SIG-M5 (cell line): ENCODE data around the gene RAD51B.

Experiments used
- DNase-seq: peaks from one replicate; lab custom pipeline; 2025; lab: John Stamatoyannopoulos, UW

RAD51B gene

DNA sequence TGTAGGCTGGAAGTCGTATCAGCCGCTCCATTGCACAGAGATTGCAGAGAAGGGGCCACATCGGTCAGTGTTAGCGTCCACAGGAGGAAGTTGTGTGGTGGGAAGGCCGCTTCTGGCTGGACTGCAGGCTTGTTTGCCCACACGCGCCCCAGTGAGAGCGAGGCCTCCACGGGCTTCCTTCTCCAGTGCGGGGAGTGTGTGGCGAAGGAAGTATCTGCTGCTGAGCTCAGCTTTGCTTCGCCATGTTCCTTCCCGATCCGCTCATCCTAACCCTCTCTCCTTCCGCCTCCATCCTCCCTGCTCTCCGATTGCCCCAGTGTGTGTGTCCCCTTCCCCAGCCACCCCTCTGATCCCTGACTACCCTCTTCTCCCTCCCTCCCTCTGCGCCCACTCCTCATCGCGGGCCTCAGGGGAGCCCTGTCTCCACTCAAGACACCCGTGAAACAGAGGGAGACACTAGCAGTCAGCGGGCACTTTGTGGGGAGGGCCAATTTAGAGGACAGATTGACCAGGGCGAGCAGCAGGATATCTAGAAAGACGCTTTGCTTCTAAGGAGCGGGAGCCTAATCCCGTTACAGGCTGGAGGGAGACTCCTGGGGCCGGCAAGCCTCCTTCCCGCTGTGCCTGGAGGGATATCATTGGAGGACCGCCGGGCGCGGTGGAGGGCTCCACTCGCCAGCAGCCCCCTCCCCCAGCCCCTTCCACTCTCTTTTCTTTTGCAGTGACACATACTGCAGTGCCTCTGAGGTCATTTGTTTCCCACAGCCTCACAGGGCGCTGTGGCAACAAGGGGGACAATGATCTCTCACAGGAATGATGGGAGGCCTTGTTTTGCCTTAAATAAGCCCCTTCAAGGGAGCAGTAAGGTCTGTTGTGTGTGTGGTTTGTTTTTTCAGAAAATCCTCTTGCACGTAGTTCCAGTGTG, 544.5 kb downstream of the RAD51B start:
- no peak for DNase-seq

GRCh38 chr14:68364792-68365192, 545.2 kb downstream of the RAD51B start:
- DNase-seq: no peak

DNA sequence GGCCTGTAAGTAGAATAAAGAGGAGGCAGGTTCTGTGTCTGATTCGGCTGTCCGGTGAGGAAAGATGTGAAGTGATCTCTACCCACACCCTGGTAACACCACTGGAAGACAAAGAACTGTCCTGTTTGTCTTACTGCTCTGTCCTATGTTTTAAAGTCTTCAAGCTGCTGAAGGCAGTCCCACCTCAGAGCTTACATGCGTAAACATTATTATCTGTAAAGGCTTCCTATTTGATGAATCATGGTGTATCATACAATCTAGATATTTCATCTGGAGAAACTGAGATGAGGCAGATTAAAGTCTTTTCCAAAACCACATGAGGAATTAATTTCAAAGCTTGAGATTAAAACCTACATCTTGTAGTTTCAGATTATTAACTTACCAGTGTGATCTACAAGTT, 545.6 kb downstream of the RAD51B start:
- no peak for DNase-seq

- no peak for DNase-seq
Measured at GRCh38 chr14:68366656-68367055, 547.1 kb downstream of the RAD51B start.

GRCh38 chr14:68367536-68367935, 548.0 kb downstream of the RAD51B start:
- no peak for DNase-seq

- no peak for DNase-seq
Measured at GRCh38 chr14:68368850-68369249, 549.3 kb downstream of the RAD51B start.

DNA sequence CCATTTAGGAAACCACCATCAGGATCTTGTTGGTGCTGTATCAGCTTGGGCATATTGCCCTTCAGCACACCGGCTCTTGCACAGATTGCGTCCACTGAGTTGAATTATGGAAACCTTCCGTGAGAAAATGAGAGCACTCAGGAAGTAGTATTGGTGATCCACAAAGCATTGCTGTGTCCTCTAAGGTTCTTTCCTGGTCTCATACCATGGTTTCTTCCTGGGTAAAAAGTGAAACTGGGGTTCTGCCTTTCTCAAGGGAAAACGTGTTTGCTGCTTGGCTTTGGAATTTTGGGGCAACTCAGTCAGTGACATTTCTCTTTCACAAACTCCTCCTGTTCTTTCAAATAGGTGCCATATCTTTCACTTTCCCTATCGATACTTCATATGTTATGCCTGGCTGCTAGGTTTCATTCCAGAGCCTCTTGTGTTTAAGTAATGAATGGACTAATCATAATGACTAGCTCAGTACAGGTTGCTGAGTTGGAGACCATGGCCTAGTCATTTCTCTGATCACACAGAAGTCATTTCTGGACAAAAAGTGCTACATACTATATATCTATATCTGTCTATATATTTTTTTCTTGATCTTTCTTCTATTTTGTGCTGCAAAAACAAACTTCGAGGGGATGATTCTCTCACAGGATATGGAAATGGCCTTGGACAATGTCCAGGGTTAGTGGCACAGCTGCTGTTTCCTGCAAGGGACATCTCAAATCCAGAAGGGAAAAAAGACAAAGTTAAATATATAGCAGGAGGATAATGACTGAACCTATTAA, 549.9 kb downstream of the RAD51B start:
- no peak for DNase-seq

DNA sequence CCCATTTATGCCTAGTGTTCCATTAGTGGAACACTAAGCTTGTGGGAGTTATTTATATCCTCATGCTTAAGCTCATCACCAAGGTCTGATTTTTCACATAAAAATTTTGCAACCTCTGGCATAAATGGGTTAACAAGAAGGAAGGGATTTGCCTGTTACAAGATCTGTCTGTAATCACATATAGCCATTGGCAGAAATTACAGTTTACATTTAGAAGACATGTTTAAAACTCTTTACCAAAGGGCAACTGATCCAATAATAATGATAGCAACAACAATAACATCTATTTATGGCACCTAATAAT, 550.4 kb downstream of the RAD51B start:
- DNase-seq: no peak

- no peak for DNase-seq
Measured at GRCh38 chr14:68372368-68372767, 552.8 kb downstream of the RAD51B start.

GRCh38 chr14:68373124-68373646, 553.6 kb downstream of the RAD51B start:
- DNase-seq: no peak

GRCh38 chr14:68373847-68374444, 554.4 kb downstream of the RAD51B start:
- DNase-seq: no peak

GRCh38 chr14:68374682-68375081, 555.1 kb downstream of the RAD51B start:
- DNase-seq: no peak

DNA sequence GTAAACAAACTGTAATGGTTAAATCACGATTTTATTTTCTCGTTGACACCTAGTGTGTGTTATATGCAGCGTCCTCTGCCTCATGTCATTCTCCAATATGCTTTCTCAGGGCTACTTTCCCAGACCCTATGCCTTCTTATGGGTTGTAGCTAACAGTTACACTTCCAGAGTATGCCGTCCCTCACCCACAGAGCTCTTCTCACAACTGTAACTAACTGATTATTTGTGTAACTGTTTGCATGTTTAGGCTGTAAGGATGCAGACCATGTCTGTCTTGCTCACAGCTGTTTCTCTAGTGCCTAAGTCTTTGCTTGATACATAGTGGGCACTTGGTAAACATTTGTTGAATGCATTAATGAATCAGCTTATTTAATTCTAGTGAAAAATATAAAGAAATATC, 555.8 kb downstream of the RAD51B start:
- DNase-seq: no peak

- DNase-seq: no peak
Measured at GRCh38 chr14:68376067-68376779, 556.6 kb downstream of the RAD51B start.

GRCh38 chr14:68377006-68377405, 557.4 kb downstream of the RAD51B start:
- DNase-seq: no peak

DNA sequence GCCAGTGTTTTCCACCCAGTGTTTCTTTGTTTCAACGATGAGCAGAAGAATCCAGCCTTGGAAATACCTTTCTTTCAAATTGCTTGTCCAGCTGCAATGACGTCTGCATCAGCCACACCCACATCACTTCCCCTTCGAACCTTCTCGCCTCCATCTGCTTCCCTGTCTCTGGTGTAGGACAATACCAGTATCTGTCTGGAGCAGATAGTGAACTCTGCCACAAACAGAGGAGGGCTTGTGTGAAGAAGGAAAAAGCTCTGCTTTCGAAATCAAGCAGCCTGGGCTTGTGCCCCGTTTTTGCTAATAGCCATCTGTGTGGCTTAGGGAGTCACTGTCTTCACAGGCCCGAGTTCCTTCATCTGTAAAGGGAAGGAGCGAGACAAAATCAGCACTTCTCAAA, 557.9 kb downstream of the RAD51B start:
- no peak for DNase-seq

DNA sequence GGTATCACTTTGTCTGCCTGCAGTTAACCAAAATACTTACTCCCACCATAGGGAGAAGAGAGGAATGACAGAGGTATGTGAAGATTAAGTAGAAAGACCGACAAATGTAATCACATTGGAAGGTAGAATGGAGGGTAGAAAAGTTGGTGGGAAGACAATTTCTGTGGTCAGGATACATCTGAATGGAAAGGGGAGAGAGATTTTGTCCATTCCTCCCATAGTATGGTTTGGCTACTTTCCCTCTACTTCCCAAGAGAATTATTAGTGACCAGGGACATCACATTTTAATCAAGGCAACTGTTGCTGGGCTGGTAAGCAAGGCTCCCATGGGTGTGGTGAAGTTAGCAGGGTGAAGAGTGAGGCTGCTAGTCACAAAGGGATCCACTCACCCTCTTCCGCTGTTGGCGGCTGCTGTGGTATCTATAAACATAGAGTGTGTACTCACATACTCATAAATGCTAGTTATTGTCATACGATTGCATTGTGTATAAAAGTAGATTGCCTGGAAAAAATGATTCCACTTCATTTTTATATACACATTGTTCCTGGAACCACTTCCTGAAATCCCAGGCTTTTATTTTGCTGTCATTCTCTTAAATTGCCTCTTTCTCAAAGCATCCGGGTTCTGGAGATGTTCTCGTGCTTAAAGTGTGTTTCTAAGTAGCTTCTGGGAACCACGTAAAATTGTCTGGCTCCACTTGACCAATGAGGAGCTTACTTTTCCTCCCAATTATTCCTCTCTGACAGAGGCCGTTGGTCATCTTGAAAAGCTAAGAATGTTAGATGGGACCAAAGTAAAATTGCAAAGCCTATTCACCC, 560.1 kb downstream of the RAD51B start:
- no peak for DNase-seq

- DNase-seq: no peak
Measured at GRCh38 chr14:68380329-68380741, 560.8 kb downstream of the RAD51B start.

- peak; percentile 17 for DNase-seq
Measured at GRCh38 chr14:68384335-68384734, 564.8 kb downstream of the RAD51B start.

GRCh38 chr14:68384881-68385280, 565.3 kb downstream of the RAD51B start:
- no peak for DNase-seq

DNA sequence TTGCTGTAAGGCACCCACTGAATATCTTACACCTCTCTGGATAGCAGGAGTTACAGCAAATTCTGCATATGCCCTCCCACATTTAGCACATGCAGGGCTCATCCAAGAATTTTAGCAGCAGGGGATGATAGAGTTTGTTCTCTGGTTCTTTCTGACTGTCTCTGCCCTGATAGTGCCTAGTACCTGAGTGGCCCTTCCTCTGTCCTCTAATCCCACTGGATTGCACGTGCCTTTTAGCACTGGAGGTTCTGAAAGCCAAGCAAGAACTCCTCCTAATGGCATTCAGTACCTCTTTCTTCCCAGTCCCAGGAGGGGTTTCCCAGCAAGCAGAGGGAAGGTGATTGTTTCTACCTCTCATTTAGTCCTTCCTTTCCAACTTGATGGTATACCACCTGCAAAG, 566.9 kb downstream of the RAD51B start:
- no peak for DNase-seq
